IMR-90 (cell line): ENCODE results near the gene FAM20B. TPM values are rescaled to one million over a fixed set of nuclear protein-coding genes. Genes with fewer than 3 reads are reported as not detected.

Experiments
- ATAC-seq: fragments of 200-7000 bp; cut with Tn5 transposase; 2 replicates; pipeline ENCODE4 v1.9.1; 2020; ENCODE audit warnings: low read depth, mild to moderate bottlenecking, moderate library complexity
- BruUV-seq: library from RNA; stranded (reverse); fragments of 400-500 nt; replicated peaks from 2 replicates; lab custom pipeline; 2021; lab: Mats Ljungman, UMichigan
- CTCF ChIA-PET: fragments of 300-600 bp; formaldehyde crosslinking; extraction: SDS; loops from one replicate; lab custom pipeline; 2021; ENCODE audit warnings: antibody characterized with exemption; lab: Yijun Ruan, JAX
- POLR2A ChIA-PET: fragments of 300-600 bp; sonication (Branson Sonifier 250); formaldehyde crosslinking; loops from one replicate; lab custom pipeline; 2022; ENCODE audit warnings: antibody characterized with exemption; ENCODE audit not compliant: unreplicated experiment; lab: Charles Lee
- DNase-seq: peaks from one replicate; pipeline ENCODE4 v3.0.0; 2013
- H2AFZ ChIP-seq: replicated peaks from 2 replicates; pipeline ENCODE3; 2013; ENCODE audit warnings: low read length, mild to moderate bottlenecking; ENCODE audit not compliant: poor library complexity
- H2AK5ac ChIP-seq: 2 replicates; pipeline ENCODE4 v1.6.1; 2013; ENCODE audit warnings: low read depth, low read length, inconsistent platforms
- H2AK9ac ChIP-seq: replicated peaks from 2 replicates; pipeline ENCODE3; 2013; ENCODE audit warnings: mild to moderate bottlenecking, low read depth, low read length, moderate library complexity; ENCODE audit not compliant: poor library complexity
- H2BK120ac ChIP-seq: 2 replicates; pipeline ENCODE4 v1.6.1; 2013; ENCODE audit warnings: low read depth, low read length, inconsistent platforms
- H2BK15ac ChIP-seq: 3 replicates; pipeline ENCODE4 v1.6.1; 2013; ENCODE audit warnings: low read depth, low read length, inconsistent platforms
- H2BK20ac ChIP-seq: 2 replicates; pipeline ENCODE4 v1.6.1; 2013; ENCODE audit warnings: low read depth, mild to moderate bottlenecking, inconsistent platforms, low read length, moderate library complexity
- H2BK5ac ChIP-seq: 2 replicates; pipeline ENCODE4 v1.6.1; 2013; ENCODE audit warnings: mild to moderate bottlenecking, low read depth, low read length, inconsistent platforms; ENCODE audit not compliant: poor library complexity, severe bottlenecking
- H3K14ac ChIP-seq: replicated peaks from 2 replicates; pipeline ENCODE4 v1.6.1; 2013; ENCODE audit warnings: low read depth, low read length, inconsistent platforms
- H3K18ac ChIP-seq: 2 replicates; pipeline ENCODE4 v1.6.1; 2013; ENCODE audit warnings: low read depth, low read length, control low read depth
- H3K23ac ChIP-seq: 2 replicates; pipeline ENCODE4 v1.6.1; 2013; ENCODE audit warnings: low read depth, low read length, inconsistent platforms
- H3K27ac ChIP-seq: 2 replicates; pipeline ENCODE4 v1.5.1; 2013; ENCODE audit warnings: mild to moderate bottlenecking, control low read depth, low read length; ENCODE audit not compliant: insufficient read depth
- H3K27me3 ChIP-seq: 2 replicates; pipeline ENCODE4 v1.6.1; 2013; ENCODE audit warnings: low read length; ENCODE audit not compliant: control insufficient read depth, insufficient read depth
- H3K36me3 ChIP-seq: 2 replicates; pipeline ENCODE4 v1.6.1; 2013; ENCODE audit warnings: low read length, mixed read lengths; ENCODE audit not compliant: control insufficient read depth, insufficient read depth
- H3K4ac ChIP-seq: 2 replicates; pipeline ENCODE4 v1.6.1; 2013; ENCODE audit warnings: low read depth, low read length, inconsistent platforms
- H3K4me1 ChIP-seq: 2 replicates; pipeline ENCODE4 v1.6.1; 2013; ENCODE audit warnings: low read length, mixed read lengths; ENCODE audit not compliant: control insufficient read depth, insufficient read depth
- H3K4me2 ChIP-seq: 2 replicates; pipeline ENCODE4 v1.6.1; 2013; ENCODE audit warnings: low read depth, mild to moderate bottlenecking, control low read depth, low read length, moderate library complexity
- H3K4me3 ChIP-seq: 2 replicates; pipeline ENCODE4 v1.5.1; 2013; ENCODE audit warnings: low read depth, mild to moderate bottlenecking, control low read depth, low read length, moderate library complexity; ENCODE audit not compliant: insufficient read depth
- H3K56ac ChIP-seq: 2 replicates; pipeline ENCODE4 v1.6.1; 2013; ENCODE audit warnings: low read length, inconsistent platforms; ENCODE audit not compliant: insufficient read depth; ENCODE audit errors: extremely low read depth
- H3K79me1 ChIP-seq, 2 experiments: 2 replicates each; pipeline ENCODE4 v1.6.1; 2013; ENCODE audit warnings: low read length in 2 of 2, inconsistent platforms in 1 of 2, low read depth in 1 of 2
- H3K9ac ChIP-seq: 2 replicates; pipeline ENCODE4 v1.6.1; 2013; ENCODE audit warnings: low read depth, low read length, control low read depth
- H3K9me1 ChIP-seq: 2 replicates; pipeline ENCODE4 v1.6.1; 2013; ENCODE audit warnings: low read length, inconsistent platforms; ENCODE audit not compliant: insufficient read depth
- H3K9me3 ChIP-seq: 2 replicates; pipeline ENCODE4 v1.6.1; 2013; ENCODE audit warnings: low read length; ENCODE audit not compliant: control insufficient read depth, insufficient read depth
- H4K20me1 ChIP-seq: 2 replicates; pipeline ENCODE4 v1.6.1; 2013; ENCODE audit warnings: low read length, inconsistent platforms; ENCODE audit not compliant: insufficient read depth
- H4K5ac ChIP-seq: 2 replicates; pipeline ENCODE4 v1.6.1; 2013; ENCODE audit warnings: mild to moderate bottlenecking, low read depth, low read length, control low read depth
- H4K8ac ChIP-seq, 2 experiments: 2 replicates each; pipeline ENCODE4 v1.6.1; 2013; ENCODE audit warnings: low read depth in 2 of 2, low read length in 2 of 2, control low read depth in 1 of 2, inconsistent platforms in 1 of 2
- H4K91ac ChIP-seq: 2 replicates; pipeline ENCODE4 v1.6.1; 2013; ENCODE audit warnings: low read depth, low read length, inconsistent platforms; ENCODE audit not compliant: insufficient read depth
- CEBPB ChIP-seq: IDR thresholded peaks from 2 replicates; pipeline ENCODE4 v1.6.1; 2012; ENCODE audit warnings: low read depth, low read length, improper control_type of control experiment
- CHD1 ChIP-seq: IDR thresholded peaks from 2 replicates; pipeline ENCODE4 v1.6.1; 2012; ENCODE audit warnings: low read depth, low read length, improper control_type of control experiment
- CTCF ChIP-seq: conservative IDR thresholded peaks from 2 replicates; pipeline ENCODE4 v1.5.1; 2012; ENCODE audit warnings: mild to moderate bottlenecking, low read depth, low read length, improper control_type of control experiment
- ELK1 ChIP-seq: fragments of 150-350 bp; IDR thresholded peaks from 2 replicates; pipeline ENCODE4 v1.6.1; 2016; ENCODE audit warnings: low read depth, mild to moderate bottlenecking, low read length, moderate library complexity, borderline replicate concordance
- MAFK ChIP-seq: IDR thresholded peaks from 2 replicates; pipeline ENCODE4 v1.6.1; 2012; ENCODE audit warnings: low read depth, low read length, improper control_type of control experiment
- MXI1 ChIP-seq: IDR thresholded peaks from 2 replicates; pipeline ENCODE4 v1.6.1; 2012; ENCODE audit warnings: low read depth, mild to moderate bottlenecking, low read length, moderate library complexity, borderline replicate concordance
- RAD21 ChIP-seq: IDR thresholded peaks from 2 replicates; pipeline ENCODE4 v1.6.1; 2012; ENCODE audit warnings: low read length, improper control_type of control experiment
- SMC3 ChIP-seq: fragments of 150-350 bp; IDR thresholded peaks from 2 replicates; pipeline ENCODE4 v1.6.1; 2016; ENCODE audit warnings: low read depth, mild to moderate bottlenecking, antibody characterized with exemption, low read length, moderate library complexity
- USF2 ChIP-seq: fragments of 150-350 bp; IDR thresholded peaks from 2 replicates; pipeline ENCODE4 v1.6.1; 2017; ENCODE audit warnings: mild to moderate bottlenecking, antibody characterized with exemption, low read length, low read depth
- WGBS, 2 experiments: methylation state at CpG; one replicate each; pipeline versions ENCODE4 v1.1.5 to v1.1.7; 2013; ENCODE audit warnings: missing lambda C conversion rate in 2 of 2; ENCODE audit not compliant: insufficient read length in 1 of 2; ENCODE audit errors: extremely low coverage in 2 of 2; 5-methylcytosine and 5-hydroxymethylcytosine counted together
- dilution Hi-C: fragments of 300-500 bp; cut with HindIII; formaldehyde crosslinking; loops from one replicate; pipeline ENCODE4 v1.14.3; 2018; ENCODE audit warnings: low sequenced_read_pairs; ENCODE audit not compliant: unreplicated experiment
- in situ Hi-C: fragments of 300-500 bp; cut with MboI; formaldehyde crosslinking; loops from 3 replicates; pipeline ENCODE4 v1.14.3; 2019; ENCODE audit warnings: low sequenced_read_pairs, inconsistent platforms, mixed read lengths
- intact Hi-C: fragments of 100-400 bp; cut with micrococcal nuclease; formaldehyde crosslinking; loops from 2 replicates; pipeline ENCODE4 v1.10.0; 2022
- polyA plus RNA-seq, 3 experiments: library from polyadenylated mRNA; depleted of rRNA; stranded (reverse); fragments of >200 nt; gene quantifications; 2 replicates each; pipeline ENCODE4 v1.2.3, GENCODE V29; 2012; ENCODE audit warnings: low replicate concordance in 1 of 3
- total RNA-seq: library from RNA; depleted of rRNA; stranded (reverse); fragments of >200 nt; gene quantifications from 2 replicates; pipeline ENCODE4 v1.2.3, GENCODE V29; 2012

Gene FAM20B
- total and polyA plus RNA-seq, 2 of the 4 experiments (the other 2 are of a cell fraction) = 17.1 to 38.4 TPM

- WGBS, 2 experiments = no CpG with 5 or more reads among the region's 2 CpGs
- Histone ChIP-seq H3K27ac (no peak overlapping the region), H2AFZ (no peak overlapping the region), H3K23ac (no peak overlapping the region), H3K4me3 (no peak overlapping the region), H3K36me3 (no peaks in the 10 kb centered on the region), H3K9ac (no peak overlapping the region), H4K8ac (no peak overlapping the region), H3K9me1 (no peaks in the 10 kb centered on the region), H3K4ac (no peak overlapping the region), H3K18ac (no peak overlapping the region), H3K9me3 (no peaks in the 10 kb centered on the region), H2BK120ac (no peak overlapping the region), H2BK15ac (no peak overlapping the region; the same call in 2 of the 3 replicates), H3K4me1 (no peaks in the 10 kb centered on the region), H2AK5ac (no peak overlapping the region), H3K56ac (no peak overlapping the region), H2AK9ac (no peak overlapping the region), H2BK5ac (no peak overlapping the region), H4K20me1 (no peaks in the 10 kb centered on the region), H3K27me3 (no peaks in the 10 kb centered on the region), H4K5ac (no peak overlapping the region), H3K79me1 (no peaks in the 10 kb centered on the region), H2BK20ac (no peak overlapping the region), H3K14ac (no peak overlapping the region), H4K91ac (no peak overlapping the region), H3K4me2 (no peak overlapping the region)
- dilution Hi-C loops = no loop called here
- no peak for ATAC-seq
- ChIA-PET CTCF (no interaction called here), POLR2A (no interaction called here)
- in situ Hi-C loops = no loop called here
- intact Hi-C loops = no loop called here
- DNase-seq = no peak
- TF ChIP-seq MAFK (no peak), SMC3 (no peak), ELK1 (no peak), CTCF (no peak), CEBPB (no peak), USF2 (no peak), RAD21 (no peak), CHD1 (no peak), MXI1 (no peak)
- BruUV-seq = no TSS peak
Measured at GRCh38 chr1:179010671-179011070, 15.0 kb upstream of the FAM20B start.
